ENCODE measurements around the gene CCDC152. TPM values are rescaled to one million over a fixed set of nuclear protein-coding genes. Genes with fewer than 3 reads are reported as not detected.

Gene CCDC152
- total RNA-seq, 1 experiment from 2014 or later, result 0.13 TPM

GRCh38 chr5:42822548-42822947 lies 65.9 kb downstream of the CCDC152 start:
- Histone ChIP-seq H4K5ac (ENCODE audit: insufficient read length, low read depth, low read length) (no peak overlapping the region), H3K27ac (ENCODE audit: insufficient read length, low read depth, low read length) (no peak overlapping the region), H3K18ac (ENCODE audit: insufficient read length, low read depth, low read length) (no peak overlapping the region), H3T11ph (ENCODE audit: low read length) (no peak overlapping the region), H2BK12ac (ENCODE audit: insufficient read length, low read depth, low read length) (no peak overlapping the region), H2BK120ac (ENCODE audit: low read depth, low read length, poor library complexity, severe bottlenecking) (no peak overlapping the region), H3K79me2 (ENCODE audit: insufficient read depth, low read length) (no peaks in the 10 kb centered on the region), H2AFZ (ENCODE audit: low read length) (no peak overlapping the region), H3K27me3 (ENCODE audit: insufficient read depth, low read length) (no peaks in the 10 kb centered on the region), H2BK15ac (ENCODE audit: low read depth, low read length) (no peak overlapping the region), H4K20me1 (ENCODE audit: control insufficient read depth, insufficient read depth, insufficient read length) (no peaks in the 10 kb centered on the region), H3K4me1 (ENCODE audit: insufficient read depth, low read length) (no peaks in the 10 kb centered on the region), H3K9ac (ENCODE audit: extremely low read depth, insufficient read length, low read length) (no peak overlapping the region), H4K91ac (ENCODE audit: insufficient read length, low read depth, low read length) (no peak overlapping the region), H2BK5ac (ENCODE audit: insufficient read length, low read length) (no peak overlapping the region), H2AK5ac (ENCODE audit: insufficient read length, low read length) (no peak overlapping the region), H4K8ac (replicated peaks; ENCODE audit: insufficient read length, low read depth, low read length) (no peak overlapping the region), H3K14ac (ENCODE audit: insufficient read depth, low read length) (no peak overlapping the region), H3K23me2 (ENCODE audit: insufficient read length, low read depth, low read length, poor library complexity, severe bottlenecking) (no peaks in the 10 kb centered on the region), H2BK20ac (ENCODE audit: low read depth, low read length, poor library complexity, severe bottlenecking) (no peak overlapping the region), H3K79me1 (ENCODE audit: insufficient read depth, low read depth, low read length, poor library complexity, severe bottlenecking) (no peaks in the 10 kb centered on the region), H3K23ac (ENCODE audit: insufficient read length, low read depth, low read length) (no peak overlapping the region), H3K4ac (ENCODE audit: low read depth, low read length) (no peak overlapping the region), H3K4me2 (ENCODE audit: insufficient read depth, insufficient read length, low read length) (no peak overlapping the region), H3K56ac (ENCODE audit: insufficient read length, low read depth, low read length) (no peak overlapping the region), H3K9me3 (ENCODE audit: control insufficient read depth, low read depth, low read length) (no peaks in the 10 kb centered on the region)
- TF ChIP-seq CTCF (conservative IDR thresholded peaks at IDR 0.05), result no peak
- no peak for DNase-seq
- no CpG with 5 or more reads among the region's 2 CpGs for whole genome bisulfite sequencing (ENCODE audit: extremely low coverage, insufficient read length, low lambda C conversion rate)
- H3K27me3 Mint-ChIP-seq (ENCODE audit: low read depth), result no peaks in the 10 kb centered on the region; the same call in 1 of the 2 replicates
- H3K9me3 Mint-ChIP-seq, result no peaks in the 10 kb centered on the region
- no peak overlapping the region for H3K27ac Mint-ChIP-seq
- no peaks in the 10 kb centered on the region for H3K4me1 Mint-ChIP-seq
- no peak overlapping the region for H3K4me3 Mint-ChIP-seq
- peaks cover 0 to 2% (median 0%) of the 10 kb centered on the region in 3 experiments; a peak in 1 of 7 replicates for H3K36me3 Mint-ChIP-seq (ENCODE audit: insufficient read depth in 1 of 3, low read depth in 3 of 3)
